ENCODE data around the gene ANXA11.

ANXA11 gene

DNA sequence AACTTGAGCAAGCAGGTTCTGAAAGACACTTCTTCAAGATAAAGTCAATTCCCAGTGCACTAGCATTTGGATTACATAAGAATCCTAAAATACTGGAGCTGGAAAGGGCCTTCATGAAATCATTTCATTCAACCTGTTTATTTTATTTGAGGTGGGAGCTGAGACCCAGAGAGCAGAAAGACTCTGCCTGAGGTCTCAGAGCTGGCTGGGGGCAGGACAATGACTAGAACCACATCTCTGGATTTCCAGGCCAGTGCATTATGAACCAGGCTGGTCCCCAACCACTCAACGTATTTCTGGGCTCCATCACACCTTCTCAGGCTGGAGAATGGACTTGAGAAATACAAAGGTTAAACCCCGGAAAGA is 8.4 kb downstream of the ANXA11 start:
- no peak overlapping the region for H2AFZ ChIP-seq (ENCODE audit: low read depth, low read length)
- peaks cover 56% of the 10 kb centered on the region for H4K20me1 ChIP-seq (ENCODE audit: insufficient read depth, low read length)
- H3K27me3 ChIP-seq (ENCODE audit: insufficient read depth, low read length, poor library complexity): no peaks in the 10 kb centered on the region
- TF ChIP-seq CTCF (IDR thresholded peaks at IDR 0.05; ENCODE audit: borderline replicate concordance, extremely low read depth, low read length, poor library complexity, severe bottlenecking): no peak
- no peak for TF ChIP-seq EZH2 (IDR thresholded peaks at IDR 0.05; ENCODE audit: borderline replicate concordance, low read depth, low read length, severe bottlenecking)
- peaks cover 2% of the 10 kb centered on the region for H3K9me3 ChIP-seq (ENCODE audit: insufficient read depth, low read length, severe bottlenecking)
- no peaks in the 10 kb centered on the region; the same call in 1 of the 2 replicates for H3K4me1 ChIP-seq (ENCODE audit: insufficient read depth, low read length)
- no peak overlapping the region for H3K9ac ChIP-seq (ENCODE audit: low read depth, low read length)
- no peak for DNase-seq
- H3K4me3 ChIP-seq (ENCODE audit: low read depth in 1 of 2, low read length in 2 of 2): no peak overlapping the region
- no peak overlapping the region for H3K27ac ChIP-seq (ENCODE audit: low read length)
- H3K4me2 ChIP-seq (ENCODE audit: insufficient read depth, low read length): no peak overlapping the region
- peaks cover 5% of the 10 kb centered on the region for H3K36me3 ChIP-seq (ENCODE audit: insufficient read depth, low read length)
- peaks cover 82% of the 10 kb centered on the region for H3K79me2 ChIP-seq (ENCODE audit: insufficient read depth, low read length)
- ATAC-seq (ENCODE audit: insufficient read depth, low read depth): no peak

DNA sequence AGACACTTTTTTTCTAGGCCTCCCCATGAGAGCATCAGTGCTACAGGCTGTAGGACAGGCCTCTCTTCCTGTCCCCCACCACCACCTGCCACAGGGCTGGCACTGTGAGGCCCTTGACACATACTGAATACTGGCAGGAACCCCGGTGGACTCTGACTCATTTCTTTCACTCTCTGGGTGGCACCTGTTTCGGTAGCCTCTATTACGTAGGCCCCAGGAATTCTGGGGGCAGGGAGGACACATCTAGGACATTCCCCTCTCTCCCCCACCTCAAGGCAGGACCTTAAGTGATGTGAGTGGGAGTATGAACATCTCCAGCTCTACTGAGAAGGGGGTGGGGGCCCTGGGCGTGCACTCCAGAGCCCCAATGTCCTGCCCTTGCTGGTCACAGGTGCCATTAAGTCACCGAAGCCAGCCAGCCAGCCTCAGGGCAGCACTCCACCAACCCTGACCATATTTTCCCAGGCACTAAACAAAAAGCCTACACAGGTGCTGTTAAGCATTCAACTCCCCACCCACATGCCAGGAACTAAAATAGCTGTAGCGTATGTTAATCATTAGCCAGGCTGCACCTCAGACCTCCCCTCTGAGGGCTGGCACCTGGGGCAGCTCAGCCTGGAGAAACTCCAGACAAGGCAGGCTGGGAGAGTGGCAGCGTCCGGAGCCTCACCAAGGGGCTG is 8.9 kb downstream of the ANXA11 start:
- Histone ChIP-seq H3K36me3 (ENCODE audit: insufficient read depth, low read length) (peaks cover 5% of the 10 kb centered on the region), H3K27ac (ENCODE audit: low read length) (no peak overlapping the region), H3K27me3 (ENCODE audit: insufficient read depth, low read length, poor library complexity) (no peaks in the 10 kb centered on the region), H2AFZ (ENCODE audit: low read depth, low read length) (no peak overlapping the region), H3K79me2 (ENCODE audit: insufficient read depth, low read length) (peaks cover 82% of the 10 kb centered on the region), H3K9ac (ENCODE audit: low read depth, low read length) (no peak overlapping the region), H3K4me2 (ENCODE audit: insufficient read depth, low read length) (no peak overlapping the region), H3K4me1 (ENCODE audit: insufficient read depth, low read length) (no peaks in the 10 kb centered on the region), H3K9me3 (ENCODE audit: insufficient read depth, low read length, severe bottlenecking) (peaks cover 2% of the 10 kb centered on the region), H4K20me1 (ENCODE audit: insufficient read depth, low read length) (peaks cover 54% of the 10 kb centered on the region), H3K4me3 (ENCODE audit: low read depth in 1 of 2, low read length in 2 of 2) (no peak overlapping the region)
- DNase-seq (peak; percentile 28), ATAC-seq (ENCODE audit: insufficient read depth, low read depth) (peak; percentile 76)
- no peak for TF ChIP-seq EZH2 (IDR thresholded peaks at IDR 0.05; ENCODE audit: borderline replicate concordance, low read depth, low read length, severe bottlenecking)
- no peak for TF ChIP-seq CTCF (IDR thresholded peaks at IDR 0.05; ENCODE audit: borderline replicate concordance, extremely low read depth, low read length, poor library complexity, severe bottlenecking)

DNA sequence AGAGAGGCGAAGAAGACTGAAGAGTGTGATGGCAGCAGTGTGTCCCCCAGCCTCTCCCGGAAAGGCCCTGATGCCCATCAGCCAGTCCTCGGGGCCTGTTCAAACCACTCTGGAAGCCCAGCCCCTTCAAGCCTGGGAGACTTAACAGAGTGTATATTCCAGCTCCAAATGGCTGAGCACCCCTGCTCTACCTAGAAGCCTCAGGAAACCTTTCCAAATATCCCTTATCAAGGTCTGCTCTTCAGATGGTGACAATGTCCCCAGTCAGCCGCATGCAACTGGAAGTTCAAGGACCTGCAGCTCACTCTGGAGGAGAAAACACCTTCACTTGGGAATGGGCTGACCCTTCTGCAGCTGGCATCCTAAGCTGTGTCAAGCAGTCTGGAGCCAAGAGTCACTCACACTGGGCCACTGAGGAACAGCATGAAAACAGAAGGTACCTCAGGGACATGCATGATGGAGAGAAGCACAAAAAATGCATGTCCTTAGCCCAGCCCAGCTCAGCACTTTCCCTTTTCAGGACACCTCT is 10.2 kb downstream of the ANXA11 start:
- TF ChIP-seq CTCF (IDR thresholded peaks at IDR 0.05; ENCODE audit: borderline replicate concordance, extremely low read depth, low read length, poor library complexity, severe bottlenecking) (no peak), EZH2 (IDR thresholded peaks at IDR 0.05; ENCODE audit: borderline replicate concordance, low read depth, low read length, severe bottlenecking) (no peak)
- ATAC-seq (ENCODE audit: insufficient read depth, low read depth) (no peak), DNase-seq (no peak)
- H3K27ac ChIP-seq (ENCODE audit: low read length): no peak overlapping the region
- no peaks in the 10 kb centered on the region for H3K27me3 ChIP-seq (ENCODE audit: insufficient read depth, low read length, poor library complexity)
- peaks cover 73% of the 10 kb centered on the region for H3K79me2 ChIP-seq (ENCODE audit: insufficient read depth, low read length)
- H3K9me3 ChIP-seq (ENCODE audit: insufficient read depth, low read length, severe bottlenecking): peaks cover 2% of the 10 kb centered on the region
- H3K4me3 ChIP-seq (ENCODE audit: low read depth in 1 of 2, low read length in 2 of 2): no peak overlapping the region
- H3K4me1 ChIP-seq (ENCODE audit: insufficient read depth, low read length): no peaks in the 10 kb centered on the region
- H2AFZ ChIP-seq (ENCODE audit: low read depth, low read length): no peak overlapping the region
- no peak overlapping the region for H3K4me2 ChIP-seq (ENCODE audit: insufficient read depth, low read length)
- peaks cover 5% of the 10 kb centered on the region for H3K36me3 ChIP-seq (ENCODE audit: insufficient read depth, low read length)
- peaks cover 46% of the 10 kb centered on the region for H4K20me1 ChIP-seq (ENCODE audit: insufficient read depth, low read length)
- H3K9ac ChIP-seq (ENCODE audit: low read depth, low read length): no peak overlapping the region

All from DND-41 (cell line).